Kidney tubule cell (primary cell): Measurements from ENCODE around the gene MBD3L2.

Experiments
- DNase-seq: peaks from one replicate; pipeline ENCODE4 v3.0.0-alpha.2; 2018; ENCODE audit warnings: low spot score

MBD3L2 gene

DNA sequence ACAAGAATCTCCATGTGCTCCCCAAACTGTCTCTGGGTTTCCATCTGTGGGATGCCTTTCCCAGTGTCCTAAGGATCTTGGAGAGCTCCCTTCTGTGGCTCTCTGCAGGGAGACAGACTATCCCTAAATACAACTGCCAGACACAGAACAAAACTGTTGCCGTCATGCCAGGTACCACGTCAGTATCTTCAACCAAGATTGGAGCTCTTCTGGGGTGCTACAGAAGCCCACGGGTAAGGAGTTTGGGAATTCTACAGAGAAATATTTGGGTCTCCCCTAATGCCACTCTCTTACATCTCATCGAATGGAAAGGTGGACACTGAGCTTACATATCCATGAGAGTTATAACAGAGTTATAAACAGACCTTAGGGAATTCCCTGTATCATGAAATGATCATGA lies 14.2 kb downstream of the MBD3L2 start:
- no peak for DNase-seq

- no peak for DNase-seq
Observed at GRCh38 chr19:7063764-7064418, 14.8 kb downstream of the MBD3L2 start.

DNA sequence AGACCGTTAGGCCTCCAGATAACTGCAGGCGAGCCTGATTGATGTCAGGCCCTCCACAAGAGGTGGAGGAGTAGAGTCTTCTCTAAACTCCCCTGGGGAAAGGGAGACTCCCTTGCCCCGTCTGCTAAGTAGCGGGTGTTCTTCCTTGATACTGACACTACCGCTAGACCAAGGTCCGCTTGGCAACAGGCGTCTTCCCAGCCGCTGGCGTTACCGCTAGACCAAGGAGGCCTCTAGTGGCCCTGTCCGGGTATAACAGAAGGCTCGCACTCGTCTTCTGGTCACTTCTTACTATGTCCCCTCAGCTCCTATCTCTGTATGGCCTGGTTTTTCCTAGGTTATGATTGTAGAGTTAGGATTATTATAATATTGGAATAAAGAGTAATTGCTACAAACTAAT lies 18.0 kb downstream of the MBD3L2 start:
- DNase-seq, result peak; percentile 28

GRCh38 chr19:7067716-7068115 lies 18.6 kb downstream of the MBD3L2 start:
- DNase-seq, result no peak

- no peak for DNase-seq
Observed at GRCh38 chr19:7068599-7068998, 19.5 kb downstream of the MBD3L2 start.

GRCh38 chr19:7069042-7069903 lies 20.2 kb downstream of the MBD3L2 start, which contains the start of gene ZNF557:
ZNF557 (plus strand) TSS chr19:7069703; CDS start chr19:7075075, 5,372 bp downstream.
- peak; percentile 96 for DNase-seq

DNA sequence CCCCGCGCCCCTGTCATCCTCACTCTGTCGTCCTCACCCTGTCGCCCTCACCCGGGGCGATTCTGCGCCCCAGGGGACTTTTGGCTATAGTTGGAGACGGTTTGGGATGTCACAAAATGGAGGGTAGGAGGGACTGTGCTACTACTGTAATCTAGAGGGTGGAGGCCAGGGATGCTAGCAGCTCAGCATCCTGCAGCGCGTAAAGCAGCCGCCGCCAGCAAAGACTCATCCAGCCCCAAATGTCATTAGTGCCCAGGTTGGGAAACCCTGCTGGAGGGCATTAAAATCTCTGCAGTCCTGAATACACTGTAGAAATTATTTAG lies 20.7 kb downstream of the MBD3L2 start:
- no peak for DNase-seq

GRCh38 chr19:7072541-7072940 lies 23.4 kb downstream of the MBD3L2 start:
- no peak for DNase-seq

GRCh38 chr19:7074705-7075282 lies 25.7 kb downstream of the MBD3L2 start:
- DNase-seq, result no peak

GRCh38 chr19:7076151-7076550 lies 27.0 kb downstream of the MBD3L2 start:
- DNase-seq, result no peak

- no peak for DNase-seq
Observed at GRCh38 chr19:7078008-7078407, 28.9 kb downstream of the MBD3L2 start.

- DNase-seq, result no peak
Observed at GRCh38 chr19:7083076-7083956, 34.2 kb downstream of the MBD3L2 start.

DNA sequence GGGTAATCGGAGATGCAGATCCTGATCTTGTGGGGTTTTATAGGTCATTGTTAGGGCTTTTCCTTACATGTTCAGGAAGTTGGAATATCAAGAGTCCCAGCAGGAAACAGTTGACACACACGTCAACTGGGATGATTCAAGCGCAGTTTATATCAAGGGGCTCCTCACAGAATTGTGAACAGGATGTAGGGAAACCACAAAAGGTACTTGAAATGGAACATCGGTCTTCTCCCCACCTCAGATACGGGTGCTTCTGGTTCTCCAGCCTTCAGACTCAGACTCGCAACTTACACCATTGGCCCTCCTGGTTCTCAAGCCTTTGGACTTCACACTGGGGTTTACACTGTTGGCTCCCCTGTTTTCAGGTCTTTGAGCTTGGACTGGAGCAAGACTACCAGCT lies 39.9 kb downstream of the MBD3L2 start:
- DNase-seq, result no peak

- DNase-seq, result no peak
Observed at GRCh38 chr19:7098096-7098495, 49.0 kb downstream of the MBD3L2 start.

GRCh38 chr19:7098701-7099596 lies 49.8 kb downstream of the MBD3L2 start:
- peak; percentile 95 for DNase-seq

GRCh38 chr19:7099597-7099921 lies 50.4 kb downstream of the MBD3L2 start:
- DNase-seq, result no peak
